Ureter (tissue), 1 donor: ENCODE results near the gene LIN7B. TPM values are rescaled to one million over a fixed set of nuclear protein-coding genes. Genes with fewer than 3 reads are reported as not detected.
"Not testable (repeated sequence)": the region's sequence is repeated elsewhere in the genome, so short reads cannot be mapped to it uniquely, and the experiment has no call there.

Experiments
- DNase-seq: peaks from one replicate; pipeline ENCODE4 v3.0.0-alpha.2; 2020; ENCODE audit warnings: low spot score
- total RNA-seq: library from RNA; stranded (reverse); gene quantifications from one replicate; pipeline ENCODE4 v1.2.4, GENCODE V29; 2023
- donor health status: DM: yes; HTN: yes; CAD: no.

Gene LIN7B
- total RNA-seq, result 10.4 TPM

GRCh38 chr19:49113762-49114629 lies at the start of gene LIN7B:
TSS of gene LIN7B (plus strand) at chr19:49114370. CDS start at chr19:49114405, 35 bp downstream.
- DNase-seq, result no peak

GRCh38 chr19:49064768-49065611 lies 49.2 kb upstream of the LIN7B start, which contains the start of gene NTF4:
TSS of gene NTF4 (minus strand) at chr19:49064818. CDS start at chr19:49061997, 2,821 bp downstream.
- no peak for DNase-seq

- no peak for DNase-seq
These were observed 48.2 kb upstream of the LIN7B start for GRCh38 chr19:49065905-49066512.

GRCh38 chr19:49067554-49067953 lies 46.6 kb upstream of the LIN7B start:
- no peak for DNase-seq

- DNase-seq, result no peak
These were observed 45.1 kb upstream of the LIN7B start for GRCh38 chr19:49069026-49069425.

GRCh38 chr19:49070416-49070815 lies 43.8 kb upstream of the LIN7B start:
- DNase-seq, result no peak

- no peak for DNase-seq
These were observed 42.2 kb upstream of the LIN7B start for GRCh38 chr19:49071860-49072547.

- no peak for DNase-seq
These were observed 40.4 kb upstream of the LIN7B start for GRCh38 chr19:49073514-49074378.

- not testable (repeated sequence) for DNase-seq
These were observed 39.3 kb upstream of the LIN7B start for GRCh38 chr19:49074869-49075268.

GRCh38 chr19:49080392-49080791 lies 33.8 kb upstream of the LIN7B start:
- DNase-seq, result no peak

- DNase-seq, result no peak
These were observed 32.9 kb upstream of the LIN7B start for GRCh38 chr19:49081273-49081672.

GRCh38 chr19:49084206-49085019 lies 29.8 kb upstream of the LIN7B start:
- DNase-seq, result no peak

- DNase-seq, result peak; percentile 99
These were observed 28.9 kb upstream of the LIN7B start, which contains the start of gene SNRNP70 for GRCh38 chr19:49085020-49085867. TSS of gene SNRNP70 (plus strand) at chr19:49085451. CDS start at chr19:49086415, 964 bp downstream.

GRCh38 chr19:49085868-49086232 lies 28.3 kb upstream of the LIN7B start:
- no peak for DNase-seq

- DNase-seq, result no peak
These were observed 27.9 kb upstream of the LIN7B start for GRCh38 chr19:49086296-49086695.

GRCh38 chr19:49091391-49092038 lies 22.7 kb upstream of the LIN7B start:
- no peak for DNase-seq

GRCh38 chr19:49092686-49093085 lies 21.5 kb upstream of the LIN7B start:
- no peak for DNase-seq
